Neural progenitor cell (in vitro differentiated cells): ENCODE data around the gene MYCT1.

ENCODE experiments used
- EZH2 ChIP-seq: fragments of 200-600 bp; sonication (generic); IDR thresholded peaks from 2 replicates; pipeline ENCODE4 v1.6.1; 2017; ENCODE audit warnings: antibody characterized with exemption, mild to moderate bottlenecking, moderate library complexity
- EZH2phosphoT487 ChIP-seq: fragments of 200-600 bp; sonication (generic); IDR thresholded peaks from 2 replicates; pipeline ENCODE4 v1.6.1; 2017; ENCODE audit warnings: antibody characterized with exemption
- TF ChIP-seq, protein P1 (sequence below): fragments of 200-600 bp; sonication (generic); IDR thresholded peaks from 2 replicates; pipeline ENCODE4 v1.5.1; 2017; ENCODE audit warnings: antibody characterized with exemption, mild to moderate bottlenecking

DNA sequence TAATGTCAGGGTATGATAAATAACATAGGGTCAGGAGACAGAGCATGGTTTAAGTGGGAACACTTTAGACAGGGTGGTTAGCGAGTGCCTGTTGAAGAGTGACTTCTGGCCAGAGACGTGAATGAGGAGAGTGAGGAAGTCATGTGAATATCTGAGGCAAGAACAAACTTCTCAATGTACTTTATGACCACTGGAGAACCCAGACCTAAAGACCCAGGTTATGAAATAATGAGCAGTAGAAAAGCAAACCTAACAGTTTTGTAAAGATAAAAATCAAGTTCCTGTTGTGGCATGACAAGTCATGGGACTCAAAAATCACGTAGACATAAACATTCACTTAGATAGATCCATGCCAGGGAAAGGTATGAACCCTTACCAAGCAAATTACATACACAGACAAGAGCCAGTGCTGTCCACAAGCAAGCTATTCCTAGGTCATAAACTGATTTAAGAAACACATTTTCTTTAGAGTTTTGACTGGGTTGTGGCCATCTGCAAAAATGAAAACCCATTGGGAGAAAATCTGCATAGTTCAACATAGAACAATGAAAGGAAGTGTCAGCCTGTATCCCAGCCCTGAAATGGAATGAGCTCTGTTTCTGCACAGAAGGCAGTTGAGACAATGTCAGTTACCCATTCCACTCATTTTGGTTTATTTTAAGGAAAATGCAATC lies 2.2 kb upstream of the MYCT1 start:
- TF ChIP-seq, protein P1, sequence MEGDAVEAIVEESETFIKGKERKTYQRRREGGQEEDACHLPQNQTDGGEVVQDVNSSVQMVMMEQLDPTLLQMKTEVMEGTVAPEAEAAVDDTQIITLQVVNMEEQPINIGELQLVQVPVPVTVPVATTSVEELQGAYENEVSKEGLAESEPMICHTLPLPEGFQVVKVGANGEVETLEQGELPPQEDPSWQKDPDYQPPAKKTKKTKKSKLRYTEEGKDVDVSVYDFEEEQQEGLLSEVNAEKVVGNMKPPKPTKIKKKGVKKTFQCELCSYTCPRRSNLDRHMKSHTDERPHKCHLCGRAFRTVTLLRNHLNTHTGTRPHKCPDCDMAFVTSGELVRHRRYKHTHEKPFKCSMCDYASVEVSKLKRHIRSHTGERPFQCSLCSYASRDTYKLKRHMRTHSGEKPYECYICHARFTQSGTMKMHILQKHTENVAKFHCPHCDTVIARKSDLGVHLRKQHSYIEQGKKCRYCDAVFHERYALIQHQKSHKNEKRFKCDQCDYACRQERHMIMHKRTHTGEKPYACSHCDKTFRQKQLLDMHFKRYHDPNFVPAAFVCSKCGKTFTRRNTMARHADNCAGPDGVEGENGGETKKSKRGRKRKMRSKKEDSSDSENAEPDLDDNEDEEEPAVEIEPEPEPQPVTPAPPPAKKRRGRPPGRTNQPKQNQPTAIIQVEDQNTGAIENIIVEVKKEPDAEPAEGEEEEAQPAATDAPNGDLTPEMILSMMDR, result no peak
- TF ChIP-seq EZH2 (no peak), EZH2phosphoT487 (no peak)
